Thyroid gland (tissue), 4 donors: Measurements from ENCODE around the gene SETBP1.
"Not testable (repeated sequence)": the region's sequence is repeated elsewhere in the genome, so short reads cannot be mapped to it uniquely, and the experiment has no call there.

Experiments
- CTCF ChIP-seq, 6 experiments: fragments of 200-600 bp in 3 of 6; fragments of 450-650 bp in 3 of 6; sonication (generic) in 3 of 6; IDR thresholded peaks; one replicate each; pipeline ENCODE4 v1.5.1; 2016 to 2019; ENCODE audit warnings: antibody characterized with exemption in 6 of 6, mild to moderate bottlenecking in 2 of 6, inconsistent platforms in 1 of 6, moderate library complexity in 1 of 6
- POLR2A ChIP-seq, 2 donors: fragments of 450-650 bp; IDR thresholded peaks; one replicate each; pipeline ENCODE4 v1.6.1; 2017; ENCODE audit warnings: antibody characterized with exemption in 2 of 2, mild to moderate bottlenecking in 2 of 2, moderate library complexity in 1 of 2

GRCh38 chr18:44800766-44801165, 120.1 kb downstream of the SETBP1 start:
- TF ChIP-seq CTCF, POLR2A (IDR thresholded peaks at IDR 0.05): not testable (repeated sequence)
